MM.1S (cell line): ENCODE results near the gene IL1RAP.

Experiments used
- CTCF ChIP-seq: fragments of 300-600 bp; sonication (generic); IDR thresholded peaks from 2 replicates; pipeline ENCODE4 v1.5.1; 2016; ENCODE audit warnings: antibody characterized with exemption, low read length, mixed read lengths
- EZH2 ChIP-seq: fragments of 300-600 bp; sonication (generic); optimal IDR thresholded peaks from 2 replicates; pipeline ENCODE3; 2017; ENCODE audit warnings: low read depth, mild to moderate bottlenecking, antibody characterized with exemption, low read length, mixed read lengths
- EZH2phosphoT487 ChIP-seq: fragments of 300-600 bp; sonication (generic); IDR thresholded peaks from 2 replicates; pipeline ENCODE4 v1.6.1; 2018; ENCODE audit warnings: antibody characterized with exemption, low read length

- TF ChIP-seq EZH2 (no peak), CTCF (no peak), EZH2phosphoT487 (no peak)
Measured at GRCh38 chr3:190496859-190497258, 17.0 kb upstream of the IL1RAP start.
